ENCODE data around the gene SERPINA1.
"Not testable (repeated sequence)": the region's sequence is repeated elsewhere in the genome, so short reads cannot be mapped to it uniquely, and the experiment has no call there.

Gene SERPINA1

DNA sequence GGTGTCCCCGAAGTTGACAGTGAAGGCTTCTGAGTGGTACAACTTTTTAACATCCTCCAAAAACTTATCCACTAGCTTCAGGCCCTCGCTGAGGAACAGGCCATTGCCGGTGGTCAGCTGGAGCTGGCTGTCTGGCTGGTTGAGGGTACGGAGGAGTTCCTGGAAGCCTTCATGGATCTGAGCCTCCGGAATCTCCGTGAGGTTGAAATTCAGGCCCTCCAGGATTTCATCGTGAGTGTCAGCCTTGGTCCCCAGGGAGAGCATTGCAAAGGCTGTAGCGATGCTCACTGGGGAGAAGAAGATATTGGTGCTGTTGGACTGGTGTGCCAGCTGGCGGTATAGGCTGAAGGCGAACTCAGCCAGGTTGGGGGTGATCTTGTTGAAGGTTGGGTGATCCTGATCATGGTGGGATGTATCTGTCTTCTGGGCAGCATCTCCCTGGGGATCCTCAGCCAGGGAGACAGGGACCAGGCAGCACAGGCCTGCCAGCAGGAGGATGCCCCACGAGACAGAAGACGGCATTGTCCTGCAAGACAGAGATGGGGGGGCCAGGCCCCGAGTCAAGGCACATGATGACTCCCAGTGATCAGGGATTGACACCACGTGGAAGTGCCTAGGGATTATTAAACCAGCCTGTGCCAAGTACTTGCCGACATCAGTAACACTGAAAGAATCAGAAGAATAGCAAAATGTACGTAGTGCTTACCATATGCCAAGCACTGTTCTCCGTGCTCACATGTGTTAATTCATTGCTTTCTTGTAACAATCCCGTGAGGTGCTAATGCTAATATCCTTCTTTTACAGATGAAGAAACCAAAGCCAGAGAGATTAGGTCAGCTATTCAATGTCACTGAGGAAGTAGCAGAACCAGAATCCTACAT lies 5.4 kb downstream of the SERPINA1 start:
- no peak for DNase-seq

DNA sequence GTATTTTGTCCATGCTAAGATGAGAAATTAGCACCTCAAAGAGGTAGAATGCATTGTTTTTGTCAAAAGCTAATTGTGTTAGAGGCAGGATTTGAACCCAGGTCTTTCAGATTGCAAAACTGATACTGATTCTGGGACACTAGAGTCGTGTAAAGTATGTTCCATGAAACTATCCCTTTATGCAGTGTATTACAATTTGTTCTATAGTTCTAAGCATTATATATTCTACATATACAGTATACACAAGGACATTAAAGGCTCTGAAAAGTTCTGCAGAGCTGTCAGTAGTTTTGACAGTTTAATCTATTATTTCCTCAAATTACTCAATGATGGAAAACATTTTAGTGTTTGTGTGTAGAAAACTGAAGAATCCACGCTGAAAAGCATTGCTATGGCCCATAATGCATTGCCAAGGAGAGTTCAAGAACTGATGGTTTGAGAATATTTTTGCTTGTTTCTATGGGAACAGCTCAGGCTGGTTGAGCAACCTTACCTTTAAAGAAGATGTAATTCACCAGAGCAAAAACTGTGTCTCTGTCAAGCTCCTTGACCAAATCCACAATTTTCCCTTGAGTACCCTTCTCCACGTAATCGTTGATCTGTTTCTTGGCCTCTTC lies 6.2 kb downstream of the SERPINA1 start:
- DNase-seq, result no peak

DNA sequence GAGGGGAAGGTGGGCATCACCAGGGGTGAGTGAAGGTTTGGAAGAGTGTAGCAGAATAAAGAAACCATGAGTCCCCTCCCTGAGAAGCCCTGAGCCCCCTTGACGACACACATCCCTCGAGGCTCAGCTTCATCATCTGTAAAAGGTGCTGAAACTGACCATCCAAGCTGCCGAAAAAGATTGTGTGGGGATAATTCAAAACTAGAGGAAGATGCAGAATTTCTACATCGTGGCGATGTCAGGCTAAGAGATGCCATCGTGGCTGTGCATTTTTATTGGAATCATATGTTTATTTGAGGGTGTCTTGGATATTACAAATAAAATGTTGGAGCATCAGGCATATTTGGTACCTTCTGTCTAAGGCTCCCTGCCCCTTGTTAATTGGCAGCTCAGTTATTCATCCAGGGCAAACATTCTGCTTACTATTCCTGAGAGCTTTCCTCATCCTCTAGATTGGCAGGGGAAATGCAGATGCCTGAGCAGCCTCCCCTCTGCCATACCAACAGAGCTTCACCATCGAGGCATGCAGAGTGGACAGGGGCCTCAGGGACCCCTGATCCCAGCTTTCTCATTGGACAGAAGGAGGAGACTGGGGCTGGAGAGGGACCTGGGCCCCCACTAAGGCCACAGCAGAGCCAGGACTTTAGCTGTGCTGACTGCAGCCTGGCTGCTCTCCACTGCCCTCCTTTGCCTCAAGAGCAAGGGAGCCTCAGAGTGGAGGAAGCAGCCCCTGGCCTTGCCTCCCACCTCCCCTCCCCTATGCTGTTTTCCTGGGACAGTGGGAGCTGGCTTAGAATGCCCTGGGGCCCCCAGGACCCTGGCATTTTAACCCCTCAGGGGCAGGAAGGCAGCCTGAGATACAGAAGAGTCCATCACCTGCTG lies 7.0 kb downstream of the SERPINA1 start:
- DNase-seq, result no peak

DNA sequence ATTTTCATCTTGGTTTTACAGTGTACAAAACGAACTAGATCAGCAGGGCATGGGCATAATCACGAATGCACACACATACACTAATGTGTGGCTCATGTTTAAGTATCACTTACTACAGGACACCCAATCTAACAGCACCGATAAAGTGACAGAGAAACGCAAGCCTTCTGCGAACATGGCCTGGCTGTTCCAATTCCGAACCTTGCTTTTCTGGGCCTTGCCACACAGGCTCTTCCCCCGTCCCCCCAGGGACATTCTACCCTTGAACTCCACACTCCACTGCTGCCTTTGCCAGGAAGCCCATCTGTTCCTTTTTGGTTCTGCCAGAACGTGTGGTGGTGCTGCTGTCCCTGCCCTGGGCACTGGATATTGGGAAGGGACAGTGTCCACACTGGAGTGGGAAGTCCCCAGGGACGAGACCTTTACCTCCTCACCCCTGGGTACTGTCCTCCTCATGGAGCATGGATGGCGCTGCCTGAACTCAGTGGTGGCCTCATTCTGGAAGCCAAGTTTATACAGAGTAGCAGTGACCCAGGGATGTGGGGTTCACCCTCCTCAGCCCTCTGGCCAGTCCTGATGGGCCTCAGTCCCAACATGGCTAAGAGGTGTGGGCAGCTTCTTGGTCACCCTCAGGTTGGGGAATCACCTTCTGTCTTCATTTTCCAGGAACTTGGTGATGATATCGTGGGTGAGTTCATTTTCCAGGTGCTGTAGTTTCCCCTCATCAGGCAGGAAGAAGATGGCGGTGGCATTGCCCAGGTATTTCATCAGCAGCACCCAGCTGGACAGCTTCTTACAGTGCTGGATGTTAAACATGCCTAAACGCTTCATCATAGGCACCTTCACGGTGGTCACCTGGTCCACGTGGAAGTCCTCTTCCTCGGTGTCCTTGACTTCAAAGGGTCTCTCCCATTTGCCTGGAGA lies 7.9 kb downstream of the SERPINA1 start:
- DNase-seq, result no peak

DNA sequence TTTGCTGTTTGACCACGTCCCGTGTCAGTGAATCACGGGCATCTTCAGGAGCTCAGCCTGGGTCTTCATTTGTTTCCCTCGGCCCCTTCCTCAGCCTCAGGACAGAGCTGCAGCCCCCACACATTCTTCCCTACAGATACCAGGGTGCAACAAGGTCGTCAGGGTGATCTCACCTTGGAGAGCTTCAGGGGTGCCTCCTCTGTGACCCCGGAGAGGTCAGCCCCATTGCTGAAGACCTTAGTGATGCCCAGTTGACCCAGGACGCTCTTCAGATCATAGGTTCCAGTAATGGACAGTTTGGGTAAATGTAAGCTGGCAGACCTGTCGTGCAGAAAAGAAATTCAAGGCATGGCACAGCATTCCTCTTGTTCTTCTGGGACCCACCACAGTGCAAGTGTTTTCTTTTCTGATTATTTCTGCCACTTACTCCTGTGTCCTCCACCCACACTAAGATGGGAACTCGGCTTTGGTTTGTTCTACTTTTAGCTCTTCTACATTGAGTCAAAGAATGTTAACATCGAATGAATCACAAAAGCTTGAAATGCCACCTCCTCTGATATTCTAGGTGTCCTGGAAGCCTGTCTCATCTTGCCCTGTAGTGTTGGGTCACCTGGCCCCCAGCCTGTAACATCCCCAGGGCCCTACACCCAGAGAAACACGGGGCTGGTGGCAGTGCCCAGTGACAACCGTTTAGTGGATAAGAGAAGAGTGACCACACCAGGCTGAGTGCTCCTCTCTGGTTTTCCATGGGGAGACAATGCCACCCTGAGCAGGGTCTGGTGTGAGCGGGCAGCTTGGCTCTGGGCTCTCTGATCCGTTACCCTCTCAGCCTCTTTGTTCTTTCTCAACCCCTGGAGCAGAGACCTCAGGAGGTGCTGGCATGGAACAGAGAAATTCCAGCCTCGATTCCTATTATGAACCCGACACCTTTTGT lies 8.8 kb downstream of the SERPINA1 start:
- DNase-seq, result no peak

DNA sequence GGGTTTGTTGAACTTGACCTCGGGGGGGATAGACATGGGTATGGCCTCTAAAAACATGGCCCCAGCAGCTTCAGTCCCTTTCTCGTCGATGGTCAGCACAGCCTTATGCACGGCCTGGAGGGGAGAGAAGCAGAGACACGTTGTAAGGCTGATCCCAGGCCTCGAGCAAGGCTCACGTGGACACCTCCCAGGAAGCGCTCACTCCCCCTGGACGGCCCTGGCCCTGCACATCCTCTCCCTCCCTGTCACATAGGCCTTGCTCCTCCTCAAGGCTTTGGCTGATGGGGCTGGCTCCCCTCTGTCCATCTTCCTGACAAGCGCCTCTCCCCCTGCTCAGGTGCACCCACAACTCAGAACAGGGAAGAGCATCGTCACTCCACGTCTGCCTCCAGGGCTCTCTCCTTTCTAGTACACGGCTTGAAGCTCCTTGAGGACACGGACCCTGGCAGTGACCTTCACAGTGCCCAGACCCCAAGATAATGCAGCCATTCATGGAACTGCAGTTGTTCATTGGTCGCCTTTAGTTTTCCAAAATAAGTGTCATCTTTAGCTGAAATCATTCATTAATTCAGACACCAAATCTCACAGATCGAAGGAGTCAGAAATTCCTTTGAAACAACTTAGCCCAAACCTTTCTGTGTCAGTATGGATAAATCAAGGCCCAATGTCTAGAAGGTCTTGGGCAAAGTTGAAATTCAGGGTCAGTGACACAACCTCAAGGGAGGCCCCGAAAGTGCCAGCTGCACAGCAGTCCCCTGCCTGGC lies 9.7 kb downstream of the SERPINA1 start:
- no peak for DNase-seq

DNA sequence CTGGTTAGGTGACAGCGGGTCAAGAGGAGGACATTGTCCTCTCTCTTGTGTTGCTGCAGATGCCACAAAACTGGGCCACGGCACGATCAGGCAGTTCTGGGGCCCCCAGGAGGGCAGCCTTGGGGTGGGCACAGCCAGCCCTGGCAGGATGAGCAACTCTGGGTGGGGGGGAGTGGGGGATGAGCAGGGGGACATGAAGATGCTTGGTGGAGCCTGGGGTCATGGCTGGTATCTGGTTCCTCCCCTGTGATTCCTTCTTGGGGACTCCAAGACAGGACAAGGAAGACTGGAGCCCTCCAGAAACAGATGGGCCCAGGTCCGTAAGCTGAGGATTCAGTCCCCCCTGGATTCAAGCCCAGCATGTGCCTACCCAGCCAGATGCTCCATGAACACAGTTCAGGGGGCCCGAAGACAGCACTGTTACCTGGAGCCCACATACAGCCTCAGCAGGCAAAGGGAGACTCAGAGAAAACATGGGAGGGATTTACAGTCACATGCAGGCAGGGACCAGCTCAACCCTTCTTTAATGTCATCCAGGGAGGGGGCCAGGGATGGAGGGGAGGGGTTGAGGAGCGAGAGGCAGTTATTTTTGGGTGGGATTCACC lies 10.4 kb downstream of the SERPINA1 start:
- DNase-seq, result no peak

DNA sequence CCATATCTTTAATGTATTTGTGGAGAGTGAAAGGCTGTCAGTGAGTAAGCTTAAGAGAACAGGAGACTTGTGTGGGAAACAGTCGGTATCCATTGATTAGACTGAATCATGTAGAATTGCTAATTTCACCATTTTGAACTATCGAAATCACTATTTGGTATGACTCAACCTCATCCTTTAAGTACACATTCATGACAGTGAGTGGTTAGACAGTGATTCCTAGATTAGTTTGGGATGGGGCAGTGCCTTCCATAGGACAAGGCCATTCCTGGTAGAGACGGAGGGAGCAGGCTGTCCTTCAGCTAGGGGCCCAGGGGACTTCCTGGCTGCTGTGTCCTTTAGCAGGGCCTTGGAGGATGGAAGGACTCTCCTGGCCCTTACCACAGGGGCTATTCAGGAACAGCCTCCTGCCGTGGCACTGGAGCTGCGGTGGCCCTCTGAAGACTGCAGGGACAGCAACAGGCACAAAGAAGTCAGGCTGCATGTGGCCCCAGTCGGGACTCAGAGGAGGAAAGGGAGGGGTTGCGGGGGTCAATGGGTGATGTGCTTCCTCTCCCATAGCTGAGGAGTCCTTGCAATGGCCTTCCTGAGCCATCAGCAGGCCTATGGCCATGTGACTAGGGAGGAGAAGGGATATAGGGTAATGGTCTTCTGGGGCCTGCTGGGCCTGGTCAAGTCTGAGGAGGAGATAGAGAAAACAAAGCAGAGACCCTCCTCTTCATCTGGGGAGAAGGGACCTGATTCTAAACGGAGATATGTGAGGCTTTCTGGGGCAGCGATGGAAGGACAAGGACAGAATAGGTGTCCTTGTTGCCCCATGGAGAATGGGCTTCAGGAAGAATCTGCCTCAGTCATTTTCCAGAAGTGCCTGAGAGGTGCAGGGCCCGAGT lies 11.2 kb downstream of the SERPINA1 start:
- DNase-seq, result no peak

DNA sequence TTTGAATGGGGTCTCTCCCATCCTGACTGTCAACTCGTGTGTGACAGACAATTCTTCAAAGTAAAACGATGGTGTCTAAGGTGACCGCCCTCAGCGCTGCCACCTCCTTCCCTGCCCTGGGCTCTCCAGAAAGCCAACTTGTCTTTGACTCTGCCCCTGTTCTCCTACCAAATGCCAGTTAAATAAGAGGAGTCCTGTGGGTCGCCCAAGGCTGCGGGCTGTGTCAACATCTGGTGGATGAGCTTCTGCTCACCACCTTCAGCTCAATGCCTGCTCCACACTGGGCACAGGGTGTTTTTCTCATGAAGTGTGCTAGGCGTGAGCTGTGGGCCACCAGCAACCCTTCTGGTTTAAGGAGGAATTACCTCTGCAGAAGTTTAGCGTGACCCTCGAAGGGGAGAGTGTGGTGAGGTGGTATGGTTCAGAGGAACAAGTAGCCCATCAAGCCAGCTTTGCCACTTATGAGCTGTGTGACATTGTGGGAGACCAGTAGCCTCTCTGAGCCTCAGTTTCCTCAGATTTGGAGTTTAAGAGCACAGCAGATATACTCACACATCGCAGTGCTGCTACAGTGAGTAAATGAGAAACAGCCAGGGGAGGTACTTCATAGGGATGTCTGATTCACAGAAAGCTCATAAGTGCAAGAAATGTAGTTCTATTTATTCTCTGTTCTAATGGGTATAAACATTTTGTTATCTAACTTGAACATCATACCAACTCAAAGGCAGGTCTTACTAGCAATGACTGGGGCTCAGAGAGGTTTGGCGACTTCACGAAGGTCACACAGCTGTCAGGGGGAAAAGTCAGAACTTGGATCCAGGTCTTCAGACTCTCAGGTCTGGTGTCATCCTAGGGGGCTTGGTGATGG lies 12.1 kb downstream of the SERPINA1 start:
- no peak for DNase-seq

DNA sequence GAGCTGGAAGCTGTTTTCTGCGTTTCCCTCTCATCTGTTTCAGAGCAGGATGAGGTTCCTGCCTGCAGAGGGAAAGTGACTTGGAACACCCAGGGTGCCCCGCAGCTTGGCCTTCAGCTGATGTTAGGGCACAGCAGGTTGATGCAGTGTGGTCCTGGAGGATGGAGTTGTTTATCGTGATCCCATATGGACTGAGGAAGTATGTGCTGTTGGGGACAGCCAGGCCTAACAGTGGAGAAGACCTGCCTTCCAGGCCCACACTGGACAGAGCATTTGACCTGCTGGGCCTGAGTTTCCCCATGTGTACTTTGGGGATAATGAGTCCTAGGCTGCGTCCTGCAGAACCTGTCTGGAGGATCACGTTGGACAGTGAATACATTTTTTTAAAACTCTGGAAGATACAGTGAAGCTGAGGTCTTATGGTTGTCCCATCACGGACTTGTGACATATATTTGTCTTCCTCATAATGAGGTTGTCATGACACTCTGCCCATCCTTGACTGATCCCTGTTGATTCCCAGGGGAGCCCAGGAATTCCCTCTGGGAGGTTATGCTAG lies 12.8 kb downstream of the SERPINA1 start:
- no peak for DNase-seq

DNA sequence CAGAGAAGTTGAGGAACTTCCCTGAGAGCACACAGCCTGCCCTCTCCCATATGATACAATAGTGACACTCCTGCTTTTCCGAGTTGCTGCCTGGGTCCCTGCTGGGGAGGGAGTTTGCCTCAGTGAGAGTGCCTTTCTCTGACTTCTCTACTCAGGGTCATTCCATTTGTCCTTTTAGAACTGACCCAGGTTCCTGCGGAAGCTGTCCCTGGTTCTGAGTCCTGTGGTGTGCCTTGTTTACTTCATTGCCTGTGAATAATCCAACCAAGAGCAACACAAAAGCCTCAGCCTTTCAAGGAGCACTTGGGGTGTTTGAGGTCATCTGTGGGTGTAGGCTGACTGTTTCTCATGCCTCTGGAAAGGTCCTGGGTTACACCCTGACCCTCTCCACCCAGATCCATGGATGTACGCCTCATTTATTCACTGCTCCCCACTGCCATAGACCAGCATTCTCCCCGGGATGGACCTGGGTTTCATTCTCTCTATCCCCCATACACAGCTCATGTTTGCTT lies 13.6 kb downstream of the SERPINA1 start:
- no peak for DNase-seq

DNA sequence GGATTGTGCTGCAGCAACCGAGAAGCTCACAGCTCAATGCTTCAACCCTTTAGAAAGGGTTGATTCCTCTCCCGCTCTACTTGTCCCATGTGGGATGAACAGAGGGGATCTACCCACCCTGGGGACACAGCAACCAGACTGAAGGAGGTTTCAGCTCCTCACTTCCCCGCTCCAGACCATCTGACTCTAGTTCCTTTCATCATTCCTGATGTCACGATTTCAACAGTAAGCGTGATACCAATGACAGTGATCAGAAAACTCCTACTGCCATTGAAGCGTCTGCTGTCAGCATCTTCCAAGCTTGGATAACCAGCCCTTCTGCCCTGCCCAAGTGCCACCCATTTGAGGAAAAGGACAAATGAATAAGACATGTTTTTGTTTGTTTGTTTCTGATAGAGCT lies 14.3 kb downstream of the SERPINA1 start:
- no peak for DNase-seq

DNA sequence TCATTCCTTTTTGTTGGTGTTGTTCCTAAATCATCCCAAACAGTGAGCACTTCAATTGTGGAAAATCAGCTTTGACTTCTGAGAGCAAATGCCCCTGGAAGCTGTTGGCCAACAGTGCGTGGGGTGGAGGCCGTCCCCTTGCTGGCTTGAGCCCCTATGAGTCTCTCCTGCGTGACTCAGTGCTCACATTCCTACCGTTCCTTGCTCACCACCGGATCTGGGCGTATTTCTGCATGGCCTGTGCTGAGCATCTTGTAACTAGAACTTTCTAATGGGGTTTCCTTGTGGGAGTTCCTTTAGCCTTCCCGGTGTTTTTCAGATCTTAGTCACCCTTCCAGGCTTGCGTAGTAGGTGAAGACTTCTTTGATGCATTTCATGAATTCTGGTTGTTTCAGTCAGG lies 14.7 kb downstream of the SERPINA1 start:
- DNase-seq, result no peak

DNA sequence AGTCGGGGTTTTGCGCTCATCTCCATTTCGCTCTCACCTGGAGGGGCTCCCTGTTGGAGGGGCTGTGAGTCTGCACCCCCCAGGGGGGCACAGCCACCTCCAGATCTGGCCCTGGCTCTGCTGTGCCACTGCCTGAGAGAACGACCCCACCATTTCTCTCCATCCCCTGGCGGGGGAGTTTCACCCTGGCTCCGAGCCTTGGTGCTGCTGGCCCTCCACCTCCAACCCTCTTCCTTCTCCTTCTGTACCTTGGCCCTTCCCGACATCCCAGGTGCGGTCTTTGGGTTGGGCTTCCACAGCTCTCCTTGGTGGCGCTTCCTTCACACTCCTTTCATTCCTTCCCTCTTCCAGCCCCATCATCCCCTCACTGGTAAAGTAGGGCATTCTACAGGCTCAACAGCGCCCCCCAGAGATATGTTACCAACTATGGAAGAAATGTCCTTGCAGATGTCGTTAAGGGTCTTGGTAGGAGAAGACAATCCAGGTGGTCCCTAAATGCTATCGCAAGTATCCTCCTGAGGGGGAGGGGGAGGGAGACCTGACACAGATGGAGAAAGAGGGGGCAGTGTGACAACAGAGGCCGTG lies 16.3 kb downstream of the SERPINA1 start:
- no peak for DNase-seq

DNA sequence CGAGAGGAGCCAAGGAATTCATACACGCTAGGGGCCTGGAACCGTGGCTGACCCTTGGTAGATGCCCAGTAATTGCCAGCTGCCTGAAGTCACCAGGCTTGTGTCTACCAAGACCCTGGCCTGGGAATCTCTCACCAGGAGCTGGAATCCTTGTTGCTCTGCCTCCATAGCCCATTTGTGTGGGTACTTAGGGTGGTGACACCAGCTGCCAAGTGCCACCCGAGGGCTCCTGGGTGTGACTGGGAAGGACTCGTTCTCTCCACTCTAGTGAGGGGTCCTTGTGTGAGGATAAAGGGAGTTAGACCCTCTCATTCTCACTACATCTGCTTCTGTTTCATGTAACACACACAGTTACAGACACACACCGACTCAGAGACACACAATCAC lies 17.9 kb downstream of the SERPINA1 start:
- DNase-seq, result no peak

DNA sequence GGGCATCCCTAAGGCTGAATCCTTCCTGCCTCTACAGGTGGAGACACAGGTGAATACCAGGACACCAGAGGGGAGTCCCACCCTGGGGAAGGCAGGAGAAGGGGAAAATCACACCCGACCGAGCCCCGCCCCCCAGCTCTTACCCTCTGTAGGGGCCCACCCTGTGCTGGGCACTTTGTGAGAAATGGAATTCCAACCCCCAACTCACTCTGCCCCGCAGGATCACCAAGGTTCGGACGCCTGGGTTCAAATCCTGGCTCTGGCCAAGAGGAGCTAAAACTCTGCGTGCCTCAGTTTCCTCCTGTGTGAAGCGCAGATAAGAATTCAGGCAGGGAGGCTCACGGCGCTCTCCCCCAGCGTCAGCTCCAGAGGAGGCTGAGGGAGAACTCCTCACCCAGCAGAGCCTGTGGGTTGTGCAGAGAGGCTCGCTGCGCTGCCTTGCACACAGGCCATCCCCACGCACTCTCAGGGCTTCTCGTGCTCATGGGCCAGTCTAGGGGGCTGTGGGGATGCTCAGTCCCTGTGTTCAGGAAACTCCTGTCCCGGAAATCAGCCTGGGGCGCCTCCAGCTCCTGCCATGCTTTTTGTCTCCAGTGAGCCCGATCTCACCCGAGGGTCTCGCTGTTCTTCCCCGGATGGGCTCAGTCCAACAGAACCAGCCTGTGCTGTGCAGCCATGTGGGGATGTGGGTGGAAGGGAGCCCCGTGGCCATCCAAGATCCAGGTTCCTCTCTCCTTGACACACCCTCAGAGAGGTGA lies 18.5 kb downstream of the SERPINA1 start:
- not testable (repeated sequence) for DNase-seq
